B cell (primary cell): ENCODE results near the gene CHAC1.

Experiments
- EZH2 ChIP-seq: IDR thresholded peaks from 2 replicates; pipeline ENCODE4 v1.6.1; 2012; ENCODE audit warnings: borderline replicate concordance, low read depth, mild to moderate bottlenecking, moderate library complexity, low read length; ENCODE audit not compliant: insufficient read depth, poor library complexity, severe bottlenecking
- TF ChIP-seq, protein P1 (sequence below): fragments of 200-600 bp; IDR thresholded peaks from one replicate; pipeline ENCODE4 v1.8.0; 2022; ENCODE audit warnings: antibody characterized with exemption, mild to moderate bottlenecking

DNA sequence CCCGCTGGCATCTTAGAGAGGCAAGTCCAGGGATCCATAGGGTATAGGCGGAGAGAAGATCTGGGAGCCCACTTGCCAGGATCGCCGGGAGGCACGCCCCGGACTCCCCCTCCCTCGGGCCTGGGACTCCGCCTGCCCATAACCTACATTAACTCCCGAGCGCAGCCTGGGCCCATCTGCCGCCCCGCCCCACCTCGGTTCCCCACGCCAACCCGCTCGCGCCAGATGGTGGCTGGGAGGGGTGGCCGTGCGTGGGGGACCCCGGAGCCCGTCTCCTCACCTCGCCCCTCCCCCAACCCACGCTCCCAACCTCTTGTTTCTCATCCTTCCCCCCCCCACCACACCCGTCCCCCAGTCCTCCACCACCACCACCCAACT is 25.8 kb upstream of the CHAC1 start:
- TF ChIP-seq EZH2, result no peak
- TF ChIP-seq, protein P1, sequence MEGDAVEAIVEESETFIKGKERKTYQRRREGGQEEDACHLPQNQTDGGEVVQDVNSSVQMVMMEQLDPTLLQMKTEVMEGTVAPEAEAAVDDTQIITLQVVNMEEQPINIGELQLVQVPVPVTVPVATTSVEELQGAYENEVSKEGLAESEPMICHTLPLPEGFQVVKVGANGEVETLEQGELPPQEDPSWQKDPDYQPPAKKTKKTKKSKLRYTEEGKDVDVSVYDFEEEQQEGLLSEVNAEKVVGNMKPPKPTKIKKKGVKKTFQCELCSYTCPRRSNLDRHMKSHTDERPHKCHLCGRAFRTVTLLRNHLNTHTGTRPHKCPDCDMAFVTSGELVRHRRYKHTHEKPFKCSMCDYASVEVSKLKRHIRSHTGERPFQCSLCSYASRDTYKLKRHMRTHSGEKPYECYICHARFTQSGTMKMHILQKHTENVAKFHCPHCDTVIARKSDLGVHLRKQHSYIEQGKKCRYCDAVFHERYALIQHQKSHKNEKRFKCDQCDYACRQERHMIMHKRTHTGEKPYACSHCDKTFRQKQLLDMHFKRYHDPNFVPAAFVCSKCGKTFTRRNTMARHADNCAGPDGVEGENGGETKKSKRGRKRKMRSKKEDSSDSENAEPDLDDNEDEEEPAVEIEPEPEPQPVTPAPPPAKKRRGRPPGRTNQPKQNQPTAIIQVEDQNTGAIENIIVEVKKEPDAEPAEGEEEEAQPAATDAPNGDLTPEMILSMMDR, result no peak
